GM23338 (cell line): ENCODE measurements around the gene LRRC47.
A peak's percentile ranks its signal among the peaks of the same experiment; 100 is the strongest.

ENCODE experiments used
- CTCF ChIP-seq, 2 experiments: fragments of 200-600 bp in 1 of 2; sonication (generic) in 1 of 2; conservative IDR thresholded peaks; 2 replicates each; pipeline versions ENCODE4 v1.5.1 to v1.6.1; 2016 to 2017; ENCODE audit warnings: antibody characterized with exemption in 2 of 2, low read depth in 2 of 2, mild to moderate bottlenecking in 2 of 2, moderate library complexity in 1 of 2
- POLR2AphosphoS5 ChIP-seq: IDR thresholded peaks from 2 replicates; pipeline ENCODE4 v1.6.1; 2016; ENCODE audit warnings: antibody characterized with exemption, low read depth
- REST ChIP-seq: IDR thresholded peaks from one replicate; pipeline ENCODE4 v1.6.1; 2018; ENCODE audit warnings: antibody characterized with exemption; ENCODE audit not compliant: unreplicated experiment

GRCh38 chr1:3746389-3746829, 49.9 kb downstream of the LRRC47 start:
- no peak for TF ChIP-seq CTCF (conservative IDR thresholded peaks at IDR 0.05; ENCODE audit: low read depth in 2 of 2)
- TF ChIP-seq REST, result no peak
- peak; percentile 57 for TF ChIP-seq POLR2AphosphoS5
